Raji (cell line): ENCODE results near the gene WNT3A.

Experiments
- POLR2A ChIP-seq: IDR thresholded peaks from 2 replicates; pipeline ENCODE4 v1.6.1; 2011; ENCODE audit warnings: low read depth, low read length, control low read depth; ENCODE audit not compliant: insufficient read depth

The WNT3A gene

GRCh38 chr1:228002792-228003191 is 4.0 kb upstream of the WNT3A start:
- TF ChIP-seq POLR2A, result no peak

- TF ChIP-seq POLR2A, result no peak
Measured at GRCh38 chr1:228003461-228004330, 3.1 kb upstream of the WNT3A start.

GRCh38 chr1:228004331-228004855 is 2.4 kb upstream of the WNT3A start:
- TF ChIP-seq POLR2A, result no peak

GRCh38 chr1:228004856-228005462 is 1.8 kb upstream of the WNT3A start:
- no peak for TF ChIP-seq POLR2A

GRCh38 chr1:228005511-228006033 is 1.2 kb upstream of the WNT3A start:
- TF ChIP-seq POLR2A, result no peak

GRCh38 chr1:228006034-228006785 is 588 bp upstream of the WNT3A start:
- no peak for TF ChIP-seq POLR2A

- TF ChIP-seq POLR2A, result no peak
Measured at GRCh38 chr1:228007049-228007800, 427 bp downstream of the WNT3A start.

- no peak for TF ChIP-seq POLR2A
Measured at GRCh38 chr1:228007801-228008341, 1.1 kb downstream of the WNT3A start.

- TF ChIP-seq POLR2A, result no peak
Measured at GRCh38 chr1:228008391-228009115, 1.8 kb downstream of the WNT3A start.

- TF ChIP-seq POLR2A, result no peak
Measured at GRCh38 chr1:228009116-228009827, 2.5 kb downstream of the WNT3A start.

- no peak for TF ChIP-seq POLR2A
Measured at GRCh38 chr1:228009828-228010775, 3.3 kb downstream of the WNT3A start.

- no peak for TF ChIP-seq POLR2A
Measured at GRCh38 chr1:228010921-228011320, 4.1 kb downstream of the WNT3A start.
